NCI-H748 (cell line): ENCODE results near the gene UBR3.
"Not testable (repeated sequence)": the region's sequence is repeated elsewhere in the genome, so short reads cannot be mapped to it uniquely, and the experiment has no call there.

Source experiments
- DNase-seq: peaks from one replicate; lab custom pipeline; 2025; ENCODE audit not compliant: unreplicated experiment; lab: John Stamatoyannopoulos, UW

The UBR3 gene

GRCh38 chr2:169945515-169945914 lies 118.3 kb downstream of the UBR3 start:
- no peak for DNase-seq

GRCh38 chr2:169946092-169946491 lies 118.8 kb downstream of the UBR3 start:
- DNase-seq: no peak

- DNase-seq: no peak
Observed at GRCh38 chr2:169946546-169946945, 119.3 kb downstream of the UBR3 start.

GRCh38 chr2:169955940-169956339 lies 128.7 kb downstream of the UBR3 start:
- DNase-seq: no peak

- DNase-seq: not testable (repeated sequence)
Observed at GRCh38 chr2:169957219-169957618, 130.0 kb downstream of the UBR3 start.

- no peak for DNase-seq
Observed at GRCh38 chr2:169961911-169962310, 134.7 kb downstream of the UBR3 start.

GRCh38 chr2:169963786-169964185 lies 136.5 kb downstream of the UBR3 start:
- DNase-seq: no peak

GRCh38 chr2:169964740-169965139 lies 137.5 kb downstream of the UBR3 start:
- no peak for DNase-seq

GRCh38 chr2:169965495-169965894 lies 138.2 kb downstream of the UBR3 start:
- no peak for DNase-seq

- DNase-seq: no peak
Observed at GRCh38 chr2:169966454-169966853, 139.2 kb downstream of the UBR3 start.

- no peak for DNase-seq
Observed at GRCh38 chr2:169968743-169969142, 141.5 kb downstream of the UBR3 start.

GRCh38 chr2:169975221-169975620 lies 148.0 kb downstream of the UBR3 start:
- no peak for DNase-seq

GRCh38 chr2:169976335-169976851 lies 149.1 kb downstream of the UBR3 start:
- no peak for DNase-seq

GRCh38 chr2:169977530-169977929 lies 150.3 kb downstream of the UBR3 start:
- DNase-seq: no peak

GRCh38 chr2:169978402-169979017 lies 151.3 kb downstream of the UBR3 start:
- DNase-seq: no peak

- DNase-seq: no peak
Observed at GRCh38 chr2:169979025-169979424, 151.8 kb downstream of the UBR3 start.

GRCh38 chr2:169980001-169980400 lies 152.7 kb downstream of the UBR3 start:
- no peak for DNase-seq

GRCh38 chr2:169980643-169981042 lies 153.4 kb downstream of the UBR3 start:
- DNase-seq: no peak

- DNase-seq: no peak
Observed at GRCh38 chr2:169982929-169983328, 155.7 kb downstream of the UBR3 start.

GRCh38 chr2:169983506-169983905 lies 156.3 kb downstream of the UBR3 start:
- DNase-seq: no peak

- DNase-seq: no peak
Observed at GRCh38 chr2:169984145-169984544, 156.9 kb downstream of the UBR3 start.

GRCh38 chr2:169994752-169995151 lies 167.5 kb downstream of the UBR3 start:
- no peak for DNase-seq
